Renal cortical epithelial cell (primary cell): ENCODE data around the gene SRP72. TPM values are rescaled to one million over a fixed set of nuclear protein-coding genes. Genes with fewer than 3 reads are reported as not detected.

Source experiments
- DNase-seq: peaks from one replicate; pipeline ENCODE4 v3.0.0-alpha.2; 2011; ENCODE audit warnings: low read depth
- total RNA-seq: library from RNA; depleted of rRNA; stranded (reverse); fragments of >200 nt; gene quantifications from 2 replicates; pipeline ENCODE4 v1.2.3, GENCODE V29; 2014

SRP72 gene
- total RNA-seq, 1 donor from 2014 or later, result 125 TPM

DNA sequence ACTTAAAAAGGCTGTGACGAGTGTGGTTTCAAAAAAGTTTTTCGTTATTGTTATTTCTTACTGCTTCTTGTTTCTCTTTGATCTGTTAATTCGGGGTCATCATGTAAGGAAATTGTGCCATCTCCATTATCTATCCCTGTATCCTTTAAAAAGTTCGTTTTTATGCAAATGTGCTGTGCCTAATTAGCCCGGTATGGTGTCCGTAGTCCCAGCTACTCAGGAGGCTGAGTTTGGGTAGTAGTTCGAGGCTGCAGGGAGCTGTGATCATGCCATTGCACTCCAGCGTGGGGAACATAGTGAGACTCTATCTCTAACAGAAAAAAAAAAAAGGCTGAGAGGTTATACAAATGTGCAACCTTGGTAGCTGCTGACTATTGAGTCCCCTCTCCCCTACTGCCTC lies 83.2 kb downstream of the SRP72 start:
- no peak for DNase-seq

DNA sequence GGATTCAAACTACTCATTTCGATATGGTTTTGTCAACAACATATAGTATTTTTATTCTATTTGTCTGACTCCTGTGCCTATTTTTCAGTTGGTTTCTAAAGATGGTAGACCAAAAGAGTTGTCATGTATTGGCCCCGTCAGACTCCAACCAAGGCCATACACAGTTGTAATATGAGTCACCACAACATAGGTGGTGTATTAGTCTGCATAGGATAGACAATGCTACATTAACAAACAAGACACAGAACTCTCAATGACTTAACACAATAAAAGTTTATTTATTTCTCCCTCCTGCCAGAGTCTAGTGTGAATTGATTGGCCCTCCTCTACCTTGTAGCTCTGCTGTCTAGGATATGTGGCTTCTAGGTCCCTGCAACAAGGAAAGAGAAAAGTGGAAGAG lies 84.1 kb downstream of the SRP72 start:
- DNase-seq, result no peak

DNA sequence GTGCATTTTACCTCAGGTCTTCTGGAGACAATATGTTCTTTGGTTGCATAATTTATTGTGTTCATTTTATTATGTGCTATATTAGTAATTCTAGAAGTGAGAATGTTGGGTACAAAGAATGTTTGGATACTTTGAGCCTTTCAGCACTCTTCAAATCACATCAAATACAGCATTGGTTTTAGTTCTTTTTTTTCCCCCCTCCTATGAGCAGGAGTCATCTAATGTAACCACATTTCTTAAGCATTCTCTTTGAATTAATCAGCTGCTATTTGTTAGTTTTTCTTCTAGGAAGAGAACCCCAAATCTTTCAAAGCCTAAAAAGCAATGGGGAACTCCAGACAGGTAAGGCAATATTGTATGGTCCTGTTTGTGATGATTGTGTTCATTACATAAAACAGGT lies 84.9 kb downstream of the SRP72 start:
- no peak for DNase-seq

Other genes starting within 250 kb of the SRP72 start
- 14.8 and 24.1 TPM in 2 replicates for gene AASDH, start 80.1 kb upstream of the SRP72 start, total RNA-seq
- gene PPAT, start 32.0 kb upstream of the SRP72 start, total RNA-seq, result 36.5 and 39.2 TPM in 2 replicates
- 62.7 and 137 TPM in 2 replicates for gene PAICS, start 31.4 kb upstream of the SRP72 start, total RNA-seq
- gene ARL9, start 38.2 kb downstream of the SRP72 start, total RNA-seq, result 0.40 and 0.69 TPM in 2 replicates
- 1.2 and 7.5 TPM in 2 replicates for gene HOPX, start 213.7 kb downstream of the SRP72 start, total RNA-seq